ENCODE data around the gene SGSH.

The SGSH gene

DNA sequence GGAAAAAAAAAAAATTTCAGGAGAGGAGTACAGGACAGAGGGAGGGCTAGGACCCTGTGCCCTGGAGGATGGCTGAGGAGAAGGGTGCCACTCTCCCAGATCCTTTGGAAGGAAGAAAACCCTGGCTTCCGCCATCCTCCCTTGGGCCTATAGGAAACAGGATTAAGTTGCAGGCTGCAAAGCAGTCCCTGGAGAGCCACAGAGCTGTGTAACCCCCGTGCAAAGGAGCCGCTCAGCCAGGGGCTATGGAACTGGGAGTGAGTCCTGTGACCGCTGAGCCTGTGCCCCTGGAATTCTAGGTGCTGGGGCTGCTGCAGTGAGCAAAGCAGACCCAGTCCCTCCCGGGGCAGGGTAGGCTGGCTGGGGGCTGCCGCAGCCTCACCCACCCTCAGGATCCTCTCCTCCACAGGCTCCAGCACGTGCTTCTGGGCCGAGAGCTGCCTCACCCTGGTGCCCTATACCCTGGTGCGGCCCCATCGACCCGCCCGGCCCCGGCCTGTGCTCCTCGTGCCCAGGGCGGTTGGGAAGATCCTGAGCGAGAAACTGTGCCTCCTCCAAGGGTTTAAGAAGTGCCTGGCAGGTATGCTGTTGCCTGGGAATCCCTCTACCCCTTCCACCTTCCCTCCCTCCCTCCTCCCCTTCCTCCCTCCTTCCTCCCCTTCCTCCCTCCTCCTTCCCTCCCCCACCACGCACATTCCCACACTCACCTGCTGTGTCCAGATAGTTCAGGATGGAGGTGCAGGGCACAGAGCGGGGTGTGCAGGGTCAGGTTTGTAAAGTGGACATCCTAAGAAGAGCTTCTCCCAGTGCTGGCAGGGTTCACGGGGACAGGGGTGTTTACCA is 15.3 kb downstream of the SGSH start:
- ATAC-seq, result no peak; the same call in 1 of the 3 replicates

DNA sequence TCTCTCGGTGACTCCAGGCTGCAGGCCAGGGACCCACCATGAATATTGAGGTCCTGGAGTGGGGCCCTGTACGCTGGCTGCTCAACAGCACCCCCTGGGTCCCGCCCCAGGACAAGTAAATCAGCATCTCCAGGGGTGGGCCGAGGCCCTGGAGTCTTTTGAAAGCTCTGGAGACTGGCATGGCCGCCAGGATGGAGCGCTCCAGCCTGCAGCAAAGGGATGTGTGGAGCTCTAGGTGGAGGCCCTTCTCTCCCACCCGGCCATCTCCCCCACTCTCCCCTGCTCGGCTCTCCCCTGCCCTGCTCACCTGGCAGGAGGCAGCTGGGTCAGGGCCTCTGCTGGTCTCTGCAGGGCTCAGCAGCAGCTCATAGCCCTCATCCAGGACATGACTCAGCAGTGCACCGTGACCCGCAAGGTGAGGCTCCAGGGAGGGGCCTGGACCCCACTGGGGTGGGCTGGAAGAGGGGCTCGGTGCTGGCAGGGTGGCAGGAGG is 16.6 kb downstream of the SGSH start:
- no peak for ATAC-seq
- TF ChIP-seq PPARA (CRISPR knock-in tag; IDR thresholded peaks at IDR 0.05; ENCODE audit: borderline replicate concordance), result no peak
- TF ChIP-seq, protein P1, sequence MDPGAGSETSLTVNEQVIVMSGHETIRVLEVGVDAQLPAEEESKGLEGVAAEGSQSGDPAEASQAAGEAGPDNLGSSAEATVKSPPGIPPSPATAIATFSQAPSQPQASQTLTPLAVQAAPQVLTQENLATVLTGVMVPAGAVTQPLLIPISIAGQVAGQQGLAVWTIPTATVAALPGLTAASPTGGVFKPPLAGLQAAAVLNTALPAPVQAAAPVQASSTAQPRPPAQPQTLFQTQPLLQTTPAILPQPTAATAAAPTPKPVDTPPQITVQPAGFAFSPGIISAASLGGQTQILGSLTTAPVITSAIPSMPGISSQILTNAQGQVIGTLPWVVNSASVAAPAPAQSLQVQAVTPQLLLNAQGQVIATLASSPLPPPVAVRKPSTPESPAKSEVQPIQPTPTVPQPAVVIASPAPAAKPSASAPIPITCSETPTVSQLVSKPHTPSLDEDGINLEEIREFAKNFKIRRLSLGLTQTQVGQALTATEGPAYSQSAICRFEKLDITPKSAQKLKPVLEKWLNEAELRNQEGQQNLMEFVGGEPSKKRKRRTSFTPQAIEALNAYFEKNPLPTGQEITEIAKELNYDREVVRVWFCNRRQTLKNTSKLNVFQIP (CRISPR knock-in tag; IDR thresholded peaks at IDR 0.05; ENCODE audit: borderline replicate concordance, low read depth), result no peak
- no peak for TF ChIP-seq ZNF8 (CRISPR knock-in tag; IDR thresholded peaks at IDR 0.05)
- no peak for TF ChIP-seq ZNF565 (CRISPR knock-in tag; conservative IDR thresholded peaks at IDR 0.05; ENCODE audit: low read depth)
- TF ChIP-seq ARNTL (CRISPR knock-in tag; IDR thresholded peaks at IDR 0.05; ENCODE audit: borderline replicate concordance, low read depth), result no peak
- TF ChIP-seq, protein P2, sequence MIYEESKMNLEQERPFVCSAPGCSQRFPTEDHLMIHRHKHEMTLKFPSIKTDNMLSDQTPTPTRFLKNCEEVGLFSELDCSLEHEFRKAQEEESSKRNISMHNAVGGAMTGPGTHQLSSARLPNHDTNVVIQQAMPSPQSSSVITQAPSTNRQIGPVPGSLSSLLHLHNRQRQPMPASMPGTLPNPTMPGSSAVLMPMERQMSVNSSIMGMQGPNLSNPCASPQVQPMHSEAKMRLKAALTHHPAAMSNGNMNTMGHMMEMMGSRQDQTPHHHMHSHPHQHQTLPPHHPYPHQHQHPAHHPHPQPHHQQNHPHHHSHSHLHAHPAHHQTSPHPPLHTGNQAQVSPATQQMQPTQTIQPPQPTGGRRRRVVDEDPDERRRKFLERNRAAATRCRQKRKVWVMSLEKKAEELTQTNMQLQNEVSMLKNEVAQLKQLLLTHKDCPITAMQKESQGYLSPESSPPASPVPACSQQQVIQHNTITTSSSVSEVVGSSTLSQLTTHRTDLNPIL (CRISPR knock-in tag; IDR thresholded peaks at IDR 0.05; ENCODE audit: low read depth), result no peak
- TF ChIP-seq ZNF70 (CRISPR knock-in tag; IDR thresholded peaks at IDR 0.05), result no peak
- TF ChIP-seq ISL1 (CRISPR knock-in tag; IDR thresholded peaks at IDR 0.05), result no peak
- no peak for TF ChIP-seq ESRRG (CRISPR knock-in tag; IDR thresholded peaks at IDR 0.05)
- TF ChIP-seq, protein P3, sequence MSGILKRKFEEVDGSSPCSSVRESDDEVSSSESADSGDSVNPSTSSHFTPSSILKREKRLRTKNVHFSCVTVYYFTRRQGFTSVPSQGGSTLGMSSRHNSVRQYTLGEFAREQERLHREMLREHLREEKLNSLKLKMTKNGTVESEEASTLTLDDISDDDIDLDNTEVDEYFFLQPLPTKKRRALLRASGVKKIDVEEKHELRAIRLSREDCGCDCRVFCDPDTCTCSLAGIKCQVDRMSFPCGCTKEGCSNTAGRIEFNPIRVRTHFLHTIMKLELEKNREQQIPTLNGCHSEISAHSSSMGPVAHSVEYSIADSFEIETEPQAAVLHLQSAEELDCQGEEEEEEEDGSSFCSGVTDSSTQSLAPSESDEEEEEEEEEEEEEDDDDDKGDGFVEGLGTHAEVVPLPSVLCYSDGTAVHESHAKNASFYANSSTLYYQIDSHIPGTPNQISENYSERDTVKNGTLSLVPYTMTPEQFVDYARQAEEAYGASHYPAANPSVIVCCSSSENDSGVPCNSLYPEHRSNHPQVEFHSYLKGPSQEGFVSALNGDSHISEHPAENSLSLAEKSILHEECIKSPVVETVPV (CRISPR knock-in tag; IDR thresholded peaks at IDR 0.05), result no peak
- TF ChIP-seq TOX (CRISPR knock-in tag; IDR thresholded peaks at IDR 0.05; ENCODE audit: borderline replicate concordance), result no peak
- TF ChIP-seq ZFP3 (CRISPR knock-in tag; IDR thresholded peaks at IDR 0.05), result no peak
- no peak for TF ChIP-seq TCF4 (CRISPR knock-in tag; IDR thresholded peaks at IDR 0.05; ENCODE audit: borderline replicate concordance)

More for the DNA sequence above, 15.3 kb downstream of the SGSH start:
- TF ChIP-seq ZFP3 (CRISPR knock-in tag; IDR thresholded peaks at IDR 0.05) (no peak), ARNTL (CRISPR knock-in tag; IDR thresholded peaks at IDR 0.05; ENCODE audit: borderline replicate concordance, low read depth) (no peak), ESRRG (CRISPR knock-in tag; IDR thresholded peaks at IDR 0.05) (no peak), RARB (CRISPR knock-in tag; IDR thresholded peaks at IDR 0.05) (no peak), GLIS3 (CRISPR knock-in tag; IDR thresholded peaks at IDR 0.05) (no peak), TSHZ2 (CRISPR knock-in tag; IDR thresholded peaks at IDR 0.05) (no peak), PATZ1 (CRISPR knock-in tag; IDR thresholded peaks at IDR 0.05; ENCODE audit: borderline replicate concordance) (no peak), TCF4 (CRISPR knock-in tag; IDR thresholded peaks at IDR 0.05; ENCODE audit: borderline replicate concordance) (no peak), TOX (CRISPR knock-in tag; IDR thresholded peaks at IDR 0.05; ENCODE audit: borderline replicate concordance) (no peak), CSDC2 (CRISPR knock-in tag; IDR thresholded peaks at IDR 0.05) (no peak), BACH2 (CRISPR knock-in tag; IDR thresholded peaks at IDR 0.05; ENCODE audit: borderline replicate concordance) (no peak)
- TF ChIP-seq, protein P1 (CRISPR knock-in tag; IDR thresholded peaks at IDR 0.05; ENCODE audit: borderline replicate concordance, low read depth), result no peak
- TF ChIP-seq, protein P3 (CRISPR knock-in tag; IDR thresholded peaks at IDR 0.05), result no peak

All from SK-N-SH treated with all-trans-retinoic acid at 6 μM for 48 hours (cell line).